Activated CD4-positive, alpha-beta T cell treated with anti-CD3 and anti-CD28 coated beads, Interleukin-2, Interleukin-6, amounts not matched to agents 100 ng/mL and 50 ng/mL, durations not matched to agents 16 hours and 8 hours (primary cell): ENCODE measurements around the gene RAMP3.
A peak's percentile ranks its signal among the peaks of the same experiment; 100 is the strongest.

Source experiments
- DNase-seq: peaks from one replicate; pipeline ENCODE4 v3.0.0-alpha.2; 2020

Gene RAMP3

DNA sequence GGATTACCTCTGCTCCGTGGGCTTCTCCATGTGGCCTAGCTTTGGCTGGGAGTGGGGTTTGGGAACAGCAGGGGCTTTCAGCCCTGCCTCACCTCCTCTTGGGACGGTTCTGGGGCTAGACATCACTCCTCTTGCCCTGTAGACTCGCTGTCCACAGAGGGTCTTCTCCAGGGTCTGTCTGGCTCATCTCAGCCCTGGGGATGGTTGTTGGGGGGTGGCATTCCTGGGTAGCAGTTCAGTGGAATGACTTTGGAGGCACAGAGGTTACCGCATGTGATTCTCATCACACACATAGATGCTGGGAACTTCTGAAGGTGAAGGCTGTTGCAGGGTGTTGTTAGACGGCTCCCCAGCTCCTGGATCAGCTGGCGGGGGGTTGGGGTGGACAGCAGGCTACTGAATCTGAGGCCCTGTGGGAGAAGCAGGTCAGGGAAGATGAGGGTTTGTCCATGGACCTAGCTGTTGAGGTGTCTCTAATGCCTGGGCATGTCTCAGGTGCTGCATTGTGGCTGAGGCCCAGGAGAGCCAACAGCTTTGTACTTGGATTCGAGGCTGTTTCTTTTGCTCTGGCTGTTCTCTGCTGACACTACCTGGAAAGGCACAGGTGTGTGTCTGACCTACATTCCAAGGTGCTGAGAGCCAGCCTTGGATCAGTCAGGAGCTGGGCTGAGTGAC lies 23.8 kb downstream of the RAMP3 start:
- DNase-seq = no peak

DNA sequence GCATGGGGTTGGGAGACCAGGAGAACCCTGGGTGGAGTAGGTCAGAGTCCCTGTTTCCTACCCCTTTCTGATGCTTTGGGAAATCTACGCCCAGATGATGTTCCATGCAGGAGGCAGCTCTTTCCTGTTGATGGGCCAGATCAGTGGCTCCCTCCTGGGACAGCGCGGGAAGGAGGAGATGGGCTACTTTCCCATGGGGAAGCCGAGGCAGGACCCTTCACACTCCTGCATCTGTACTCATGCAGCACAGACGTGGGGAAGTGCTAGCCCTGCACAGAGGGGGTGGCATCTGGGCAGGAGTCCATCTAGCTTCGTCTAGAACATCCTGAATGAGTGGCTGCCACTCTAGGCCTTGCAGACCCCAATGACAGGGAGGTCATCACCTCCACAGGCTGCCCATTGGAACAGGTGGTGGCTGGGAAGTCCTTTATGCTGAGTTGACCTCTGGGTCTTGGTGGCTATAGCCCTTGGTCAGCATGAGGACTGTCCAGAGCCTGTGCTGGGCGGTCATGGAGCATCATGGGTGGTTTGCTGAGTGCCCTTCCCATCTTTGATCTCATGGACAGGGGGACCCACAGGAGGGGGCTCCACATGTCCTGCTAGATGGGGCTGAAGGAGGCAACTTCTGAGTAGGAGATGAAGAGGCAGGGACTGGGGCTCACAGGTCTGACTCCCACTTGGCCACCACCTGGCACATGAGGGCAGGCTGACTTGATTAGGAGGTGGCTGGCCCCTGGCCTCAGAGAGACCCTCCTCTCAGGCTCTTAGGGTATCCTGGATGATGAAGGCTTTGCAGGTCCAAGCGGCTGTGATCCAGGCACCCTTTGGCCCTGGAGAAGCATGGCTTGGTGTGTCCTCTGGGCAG lies 24.6 kb downstream of the RAMP3 start:
- no peak for DNase-seq

DNA sequence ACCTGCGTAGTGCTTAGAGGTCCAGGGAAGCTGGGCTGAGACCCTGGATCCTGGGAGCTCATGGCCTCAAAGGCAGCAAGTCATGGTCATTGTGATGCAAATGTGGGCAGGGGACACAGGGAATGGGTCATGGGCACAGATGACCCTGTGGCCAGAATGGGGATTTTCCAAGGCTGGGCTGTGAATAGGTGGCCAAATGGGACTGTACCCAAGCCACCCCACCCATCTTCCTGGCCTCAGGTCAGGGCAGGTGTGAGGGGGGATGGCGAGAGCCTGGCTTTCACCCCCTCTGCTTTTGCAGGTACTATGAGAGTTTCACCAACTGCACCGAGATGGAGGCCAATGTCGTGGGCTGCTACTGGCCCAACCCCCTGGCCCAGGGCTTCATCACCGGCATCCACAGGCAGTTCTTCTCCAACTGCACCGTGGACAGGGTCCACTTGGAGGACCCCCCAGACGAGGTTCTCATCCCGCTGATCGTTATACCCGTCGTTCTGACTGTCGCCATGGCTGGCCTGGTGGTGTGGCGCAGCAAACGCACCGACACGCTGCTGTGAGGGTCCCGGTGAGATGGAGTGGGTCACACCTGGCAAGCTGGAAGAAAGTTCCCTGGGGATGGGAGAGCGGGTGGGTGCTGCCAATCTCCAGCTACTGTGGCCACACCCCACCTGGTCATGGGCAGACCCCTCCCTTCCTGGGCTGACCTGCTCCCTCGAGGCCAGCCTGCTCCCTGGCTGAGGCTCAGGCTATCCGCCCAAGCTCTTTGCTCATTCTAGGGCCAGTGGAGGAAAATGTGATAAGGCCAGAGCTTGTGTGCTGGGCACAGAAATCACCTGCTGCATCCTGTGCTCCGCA lies 25.5 kb downstream of the RAMP3 start:
- no peak for DNase-seq

DNA sequence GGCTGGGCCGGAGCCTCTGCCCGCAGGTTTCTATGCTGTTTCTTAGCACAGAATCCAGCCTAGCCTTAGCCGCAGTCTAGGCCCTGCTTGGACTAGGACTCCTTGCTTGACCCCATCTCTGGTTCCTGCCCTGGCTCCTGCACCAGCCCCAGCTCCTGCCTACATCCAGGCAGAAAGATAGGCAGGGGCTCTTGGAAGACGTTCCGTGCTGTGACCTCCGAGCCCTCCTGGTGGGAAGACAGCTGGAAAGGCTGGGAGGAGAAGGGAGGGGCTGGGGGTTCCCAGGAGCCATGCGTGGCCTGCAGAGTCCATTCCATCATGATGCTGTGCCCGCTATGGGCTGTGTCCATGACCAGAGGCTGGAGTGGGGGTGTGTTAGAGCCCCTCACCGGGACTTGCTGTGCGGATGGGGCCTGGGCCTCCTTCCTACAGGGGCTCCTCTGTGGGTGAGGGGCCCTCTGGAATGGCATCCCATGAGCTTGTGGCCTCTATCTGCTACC lies 26.2 kb downstream of the RAMP3 start:
- no peak for DNase-seq

DNA sequence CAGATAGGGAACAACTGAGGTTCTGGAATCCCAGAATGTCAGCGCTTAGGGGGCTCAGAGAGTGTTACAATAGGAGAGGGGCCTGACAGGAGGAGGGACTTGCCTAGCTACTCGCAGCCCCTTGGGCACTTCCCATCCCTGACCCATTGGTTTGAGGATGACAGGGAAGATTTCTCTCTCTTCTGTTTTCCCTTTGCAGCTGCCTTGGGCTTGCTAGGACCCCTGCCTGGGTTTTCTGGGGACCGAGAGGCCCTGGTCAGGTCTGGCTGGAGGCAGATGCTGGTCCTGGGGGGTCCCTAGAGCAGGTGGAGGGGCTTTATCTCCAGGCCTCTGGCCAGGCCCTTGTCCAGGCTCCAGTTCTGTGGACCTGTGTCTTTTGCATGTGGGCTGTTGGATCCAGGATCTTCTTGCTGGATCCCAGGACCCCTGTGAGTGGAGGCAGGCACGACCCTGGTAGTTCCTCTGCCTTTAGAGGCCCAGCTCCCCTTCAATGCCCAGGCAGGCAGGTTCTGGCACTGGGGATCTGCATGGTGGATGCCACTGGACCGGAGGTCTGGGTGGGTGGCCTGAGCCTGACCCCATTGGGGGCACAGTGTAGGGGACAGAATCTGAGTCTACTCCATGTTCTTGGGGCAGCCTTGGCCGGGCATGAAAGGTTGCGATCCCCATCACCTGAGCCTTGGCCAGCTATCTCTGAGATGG lies 26.9 kb downstream of the RAMP3 start:
- no peak for DNase-seq

DNA sequence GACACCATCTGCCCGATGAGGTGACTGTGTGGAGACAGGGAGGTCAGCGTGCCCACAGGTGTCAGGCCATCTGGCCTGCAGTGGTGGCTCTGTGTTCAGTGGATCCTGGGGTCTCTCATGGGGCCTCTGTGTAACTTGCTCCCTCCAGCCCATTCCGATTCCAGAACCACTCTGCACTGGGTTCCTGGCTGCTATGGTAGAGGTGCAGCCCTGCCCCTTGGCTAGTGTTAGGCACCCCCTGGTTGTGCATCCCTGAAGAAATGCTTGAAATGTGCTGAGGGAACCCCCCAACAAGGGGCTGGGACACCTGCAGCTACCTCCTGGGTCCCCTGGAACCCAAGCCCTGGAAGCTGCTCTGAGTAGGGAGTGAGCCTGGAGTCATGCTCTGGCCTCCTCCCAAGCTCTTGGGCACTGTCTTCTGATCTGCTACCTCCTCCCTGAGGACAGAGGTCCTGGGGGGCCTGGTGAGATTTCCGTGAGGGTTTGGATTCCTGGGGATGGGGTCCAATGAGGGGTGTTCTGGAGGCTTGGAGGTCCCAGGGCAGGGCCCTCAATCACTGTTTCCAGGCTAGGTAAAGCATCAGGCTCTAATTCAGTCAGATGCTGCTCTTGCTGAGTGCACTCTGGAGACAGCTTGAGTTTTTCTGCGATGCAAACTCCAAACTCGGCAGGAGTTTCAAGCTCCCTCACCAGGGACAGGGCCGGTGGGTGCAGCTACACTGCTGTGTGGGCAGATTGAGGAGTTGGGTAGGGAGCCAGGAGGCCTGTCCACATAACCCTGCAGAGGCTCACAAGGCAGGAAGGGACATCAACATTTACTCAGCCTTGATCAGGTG lies 27.7 kb downstream of the RAMP3 start:
- no peak for DNase-seq

DNA sequence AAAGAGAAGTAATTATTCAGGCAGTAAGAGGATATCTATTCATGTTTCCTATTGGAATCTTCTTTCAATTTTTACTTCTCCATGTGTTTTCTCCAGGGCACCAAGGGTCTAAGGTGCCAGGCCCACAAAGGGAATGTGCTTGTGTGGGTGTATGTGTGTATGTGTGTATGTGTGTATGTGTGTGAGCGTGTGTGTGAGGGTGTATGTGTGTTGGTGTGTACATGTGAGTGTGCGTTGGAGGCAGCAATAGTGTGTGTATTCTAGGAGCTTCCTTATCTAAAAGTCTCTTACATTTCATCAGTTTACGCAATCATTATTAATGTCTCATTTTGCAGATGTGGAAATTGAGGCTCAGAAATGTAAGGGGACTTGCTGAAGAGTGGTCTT lies 28.3 kb downstream of the RAMP3 start:
- no peak for DNase-seq

DNA sequence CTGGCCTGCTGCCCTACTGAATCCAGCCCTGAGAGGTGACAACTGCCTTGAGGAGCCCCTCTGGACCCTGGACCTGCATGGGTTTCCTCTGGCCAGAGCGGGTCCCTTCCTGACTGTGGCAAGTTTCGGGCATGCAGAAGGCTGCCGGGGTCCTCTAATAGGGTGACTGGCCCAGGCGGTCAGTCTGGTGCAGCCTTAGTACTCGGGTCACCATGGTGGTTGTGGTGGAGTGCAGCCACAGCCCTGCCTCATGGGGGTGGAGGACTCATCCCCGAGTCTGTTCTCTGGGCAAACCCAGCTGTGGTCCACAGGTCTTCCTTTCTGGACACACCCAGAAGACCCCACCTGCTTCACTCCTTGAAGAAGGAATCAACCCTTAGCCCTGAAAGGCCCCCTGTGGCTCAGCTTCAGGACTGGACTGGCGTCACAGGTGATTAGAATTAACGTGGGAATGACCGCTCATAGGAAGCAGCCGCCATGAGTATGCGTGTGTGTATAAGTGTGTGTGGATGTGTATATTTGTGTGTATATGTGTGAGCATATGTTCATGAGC lies 28.7 kb downstream of the RAMP3 start:
- no peak for DNase-seq

DNA sequence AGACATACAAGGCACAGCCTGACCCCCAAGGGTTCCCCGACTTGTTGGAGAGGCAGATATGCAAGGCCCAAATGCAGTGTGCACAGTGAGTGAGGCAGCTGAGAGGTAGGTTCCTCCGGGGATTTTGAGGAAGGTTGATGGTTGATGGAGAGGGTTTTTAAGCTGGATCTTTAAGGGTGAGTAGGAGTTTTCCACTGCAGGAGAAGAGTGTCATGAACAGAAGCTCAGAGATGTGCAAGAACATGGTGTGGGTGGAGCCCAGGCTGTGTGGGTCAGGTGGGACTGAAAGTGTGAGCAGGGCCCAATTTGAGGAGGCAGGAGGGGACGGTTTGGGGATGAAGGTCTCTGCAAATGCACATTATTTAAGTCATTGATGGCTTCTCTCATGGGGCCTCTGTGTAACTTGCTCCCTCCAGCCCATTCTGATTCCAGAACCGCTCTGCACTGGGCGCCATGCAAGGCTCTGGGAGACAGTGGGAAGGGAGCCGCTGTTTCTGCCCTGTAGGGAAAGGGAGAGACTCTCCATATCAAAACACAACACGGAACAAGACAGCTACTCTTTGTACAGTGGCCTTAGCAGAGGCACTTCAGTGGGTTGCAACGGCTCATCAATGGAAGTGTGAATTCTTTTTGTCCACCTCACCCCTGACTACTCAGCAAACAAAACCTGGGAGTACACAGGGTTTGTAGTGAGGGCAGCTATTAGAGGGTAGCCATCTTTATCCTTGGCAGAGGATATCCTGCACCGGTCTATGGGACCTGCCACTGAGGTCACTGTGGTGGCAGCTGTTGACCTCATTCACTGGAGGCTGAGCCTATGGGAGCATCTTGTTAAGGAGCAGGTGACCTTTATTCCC lies 29.7 kb downstream of the RAMP3 start:
- no peak for DNase-seq

DNA sequence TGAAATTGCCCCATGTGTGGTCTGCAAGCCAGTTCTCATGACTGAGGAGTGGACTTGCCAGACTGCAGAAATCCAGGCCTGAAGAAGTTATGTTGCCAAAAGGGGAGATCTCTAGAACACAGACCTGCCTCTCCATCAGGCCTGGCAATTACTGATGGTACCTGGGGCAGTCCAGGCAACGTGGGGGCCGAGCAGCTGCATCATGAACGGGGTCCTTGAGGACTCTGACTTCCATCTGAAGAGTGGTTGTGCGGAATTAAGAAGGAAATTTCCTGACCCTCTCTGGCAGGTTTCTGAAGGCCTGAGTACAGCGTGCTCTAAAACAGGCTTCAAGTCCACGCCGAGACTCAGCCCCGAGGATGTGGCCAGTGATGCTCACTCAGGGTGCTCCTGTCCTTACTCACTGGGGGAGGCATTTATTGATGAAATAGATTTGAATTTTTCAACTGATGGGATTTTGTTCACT lies 30.4 kb downstream of the RAMP3 start:
- DNase-seq = no peak

DNA sequence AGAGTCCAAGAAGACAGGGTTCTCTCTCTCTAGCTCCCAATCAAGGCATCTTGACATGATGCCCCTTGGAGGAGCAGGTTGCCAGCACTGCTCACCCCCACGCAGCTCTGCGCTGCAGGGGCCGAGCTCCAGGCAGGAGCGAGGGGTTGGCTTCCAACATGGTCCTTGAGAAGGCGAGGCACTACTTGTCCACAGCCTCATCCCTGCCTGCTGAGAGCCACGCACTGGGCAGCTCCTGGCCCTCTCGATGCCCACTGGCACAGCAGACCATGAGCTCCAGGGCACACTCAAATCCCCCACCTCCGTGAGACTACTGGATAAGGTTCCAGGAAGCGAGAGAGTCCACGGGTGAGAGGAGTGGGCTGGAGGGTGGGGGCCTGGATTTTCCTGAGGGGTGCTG lies 31.1 kb downstream of the RAMP3 start:
- DNase-seq = no peak

DNA sequence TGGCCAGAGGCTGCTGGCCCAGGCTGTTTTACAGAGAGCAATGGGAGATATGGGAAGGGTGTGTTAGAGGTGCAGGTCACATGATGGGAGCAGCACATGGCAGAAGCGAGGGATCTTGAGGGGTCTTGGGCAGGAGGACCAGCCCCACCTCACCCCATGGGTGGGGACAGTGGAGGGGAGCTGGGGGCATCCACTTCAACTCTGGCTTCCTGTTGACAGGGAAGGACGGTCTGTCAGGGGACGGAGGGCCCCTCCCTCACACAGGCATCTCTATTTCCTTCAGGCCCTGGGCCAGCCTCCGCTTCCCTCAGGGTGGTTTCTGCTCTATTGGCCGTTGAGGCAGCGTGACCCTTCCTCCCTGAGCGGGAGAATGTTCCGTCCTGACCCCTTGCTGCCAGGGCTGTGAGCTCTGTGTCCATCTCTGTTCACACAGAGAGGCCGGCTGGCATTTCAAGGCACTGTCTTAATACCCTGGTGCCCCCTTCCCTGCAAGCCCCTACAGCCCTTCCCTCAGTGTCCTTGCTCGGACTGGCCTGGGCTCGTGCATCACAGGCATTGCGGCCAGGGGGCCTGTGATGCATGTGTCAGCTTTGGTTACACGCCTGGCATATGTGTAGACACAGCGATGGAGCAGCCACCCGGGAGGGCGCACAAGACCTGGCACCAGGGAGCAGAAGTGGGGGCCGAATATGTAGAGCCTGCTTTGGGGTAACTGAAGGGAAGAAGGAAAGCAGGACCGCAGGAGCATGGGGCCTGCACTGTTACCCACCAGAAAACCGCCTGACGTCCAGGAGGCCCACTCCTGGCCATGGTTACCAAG lies 31.8 kb downstream of the RAMP3 start:
- no peak for DNase-seq

DNA sequence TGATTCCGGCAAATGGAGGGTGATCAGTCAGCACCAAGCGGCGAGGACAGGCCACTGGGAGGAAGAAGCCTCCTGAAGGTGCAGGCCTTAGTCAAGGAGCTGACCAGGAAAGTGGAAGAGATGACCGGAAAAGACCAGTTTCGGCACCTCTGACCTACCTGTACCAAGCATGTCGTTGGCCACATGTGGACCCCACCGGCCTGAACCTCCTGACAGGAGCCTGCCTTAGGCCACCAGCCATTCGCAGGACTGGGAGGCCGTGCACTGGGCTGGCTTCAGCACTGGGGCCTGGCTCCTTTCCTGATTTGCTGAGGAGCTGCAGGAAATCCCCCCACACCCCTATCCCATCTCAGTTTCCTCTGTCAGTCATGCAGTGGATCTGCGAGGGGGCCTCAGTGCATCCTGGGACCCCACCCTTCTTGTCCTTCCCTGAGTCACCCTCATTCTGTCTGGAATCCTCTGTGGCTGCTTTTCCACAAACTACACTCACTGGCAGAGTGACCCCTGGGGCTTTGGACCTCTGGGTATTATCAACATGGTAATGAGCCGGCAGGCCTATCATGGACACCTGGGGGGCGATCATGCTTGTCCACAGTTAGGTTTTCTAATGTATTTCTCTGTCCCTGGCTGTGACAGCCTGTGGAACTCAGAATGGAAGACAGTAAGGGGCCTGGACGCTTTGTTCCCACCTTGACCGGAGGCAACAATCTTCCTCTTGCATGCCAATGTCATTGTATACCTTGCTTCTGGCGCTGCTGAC lies 33.0 kb downstream of the RAMP3 start:
- DNase-seq = no peak

DNA sequence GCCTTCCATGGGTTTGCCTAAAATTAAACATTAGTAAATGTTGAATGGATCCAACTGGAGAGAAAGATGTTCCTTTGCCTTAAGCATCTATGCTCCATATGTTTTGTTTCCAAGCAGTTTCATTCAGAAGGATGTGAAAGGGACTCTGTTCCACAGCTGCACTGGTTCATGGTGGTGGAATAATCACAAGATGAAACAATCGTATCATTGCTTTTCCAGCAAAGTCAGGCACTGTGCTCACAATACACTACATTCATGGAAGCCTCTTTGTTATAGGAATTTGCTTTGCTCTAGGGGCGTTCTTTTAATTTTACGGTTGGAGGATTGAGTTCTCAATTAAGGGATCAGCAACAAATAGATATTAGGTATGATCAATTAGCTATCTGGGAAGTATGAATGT lies 33.8 kb downstream of the RAMP3 start:
- no peak for DNase-seq

DNA sequence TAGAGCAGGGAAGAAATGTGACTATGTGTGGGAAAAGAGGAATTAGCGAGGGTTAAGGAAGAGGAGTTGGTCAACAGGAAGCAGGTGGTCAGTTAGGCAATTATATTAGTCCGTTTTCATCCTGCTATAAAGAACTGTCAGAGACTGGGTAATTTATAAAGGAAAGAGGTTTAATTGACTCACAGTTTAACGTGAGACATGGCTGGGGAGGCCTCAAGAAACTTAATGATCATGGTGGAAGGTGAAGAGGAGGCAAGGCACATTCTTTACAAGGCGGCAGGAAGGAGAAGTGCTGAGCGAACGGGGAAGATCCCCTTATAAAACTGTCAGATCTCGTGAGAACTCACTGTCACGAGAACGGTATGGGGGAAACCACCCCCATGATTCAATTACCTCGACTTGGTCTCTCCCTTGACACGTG lies 35.0 kb downstream of the RAMP3 start:
- no peak for DNase-seq

DNA sequence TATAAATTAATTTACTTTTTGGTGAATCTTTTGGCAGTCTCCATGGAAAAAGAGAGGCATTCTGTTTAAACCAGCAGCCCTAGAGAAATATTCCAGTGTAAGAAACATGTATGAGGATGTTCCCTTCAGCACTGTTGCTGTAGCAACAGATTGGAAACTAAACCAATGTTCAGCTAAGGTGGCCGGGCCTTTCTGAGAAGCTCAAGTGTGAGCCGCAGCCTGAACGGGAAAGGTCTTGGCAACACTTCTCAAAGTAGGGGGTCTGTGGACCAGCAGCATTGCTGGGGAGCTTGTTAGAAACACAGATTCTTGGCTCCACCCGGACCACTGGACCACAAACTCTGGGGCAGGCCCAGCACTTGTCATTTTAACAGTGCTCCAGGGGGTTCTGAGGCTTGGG lies 36.2 kb downstream of the RAMP3 start:
- no peak for DNase-seq

DNA sequence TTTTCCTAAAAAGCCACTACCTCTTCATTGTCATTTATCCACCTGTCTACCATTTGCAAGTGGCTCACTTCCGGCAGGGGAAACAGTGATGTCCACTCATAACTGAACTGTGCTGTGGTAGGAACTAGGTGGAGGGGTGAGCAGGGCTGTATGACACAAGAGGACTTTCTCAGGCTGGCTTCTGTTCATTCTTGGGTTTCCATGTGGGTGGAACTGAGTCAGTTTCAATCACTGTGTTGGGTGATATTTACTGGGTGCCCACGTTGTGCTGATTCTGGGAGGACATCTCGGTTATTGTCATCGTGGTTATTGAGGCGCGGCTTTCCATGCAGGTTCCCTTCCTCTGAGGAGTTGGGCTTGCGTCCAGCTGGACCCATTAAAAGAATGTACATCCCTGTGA lies 38.8 kb downstream of the RAMP3 start:
- peak; percentile 75 for DNase-seq

DNA sequence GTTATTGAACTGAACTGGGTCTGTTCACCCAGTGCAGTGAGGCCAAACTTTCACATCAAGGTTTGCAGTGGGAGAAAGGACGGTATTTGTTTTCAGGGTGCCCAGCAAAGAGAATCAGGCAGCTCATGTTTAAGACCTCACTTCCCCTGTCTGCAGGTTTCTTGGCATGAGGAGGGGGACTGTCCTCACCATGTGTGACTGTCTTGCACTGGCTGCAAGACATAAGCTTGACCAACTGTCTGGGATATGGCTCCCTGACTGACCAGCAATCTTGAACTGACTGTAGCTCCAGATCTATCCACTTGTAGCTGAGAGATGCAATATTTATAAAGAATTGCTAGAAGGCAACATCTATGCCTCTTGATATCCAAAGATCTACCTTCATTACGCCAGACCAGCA lies 39.9 kb downstream of the RAMP3 start:
- DNase-seq = no peak

DNA sequence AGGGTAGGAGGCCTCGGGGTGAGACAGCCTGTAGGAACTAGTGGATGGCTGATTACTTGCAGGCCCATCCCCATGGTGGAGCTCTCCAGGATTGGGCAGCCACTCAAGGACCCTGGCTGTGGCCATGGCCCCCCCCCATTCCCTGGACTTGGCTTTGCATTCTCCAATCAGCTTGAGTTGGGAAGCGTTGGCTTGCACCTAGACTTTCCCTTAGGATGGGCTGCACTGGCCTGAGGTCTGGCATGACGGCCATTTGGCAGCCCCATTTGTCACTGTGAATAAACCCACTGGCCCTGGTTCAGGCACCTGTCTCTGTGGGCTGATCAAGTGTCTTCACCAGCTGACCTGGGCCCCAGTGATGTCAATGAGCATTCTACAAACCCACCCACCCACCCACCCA lies 41.4 kb downstream of the RAMP3 start:
- no peak for DNase-seq
